ENCODE data around the gene FBXW8. TPM values are rescaled to one million over a fixed set of nuclear protein-coding genes. Genes with fewer than 3 reads are reported as not detected.

Gene FBXW8
- total RNA-seq, 1 experiment from 2014 or later, result 10.3 TPM

DNA sequence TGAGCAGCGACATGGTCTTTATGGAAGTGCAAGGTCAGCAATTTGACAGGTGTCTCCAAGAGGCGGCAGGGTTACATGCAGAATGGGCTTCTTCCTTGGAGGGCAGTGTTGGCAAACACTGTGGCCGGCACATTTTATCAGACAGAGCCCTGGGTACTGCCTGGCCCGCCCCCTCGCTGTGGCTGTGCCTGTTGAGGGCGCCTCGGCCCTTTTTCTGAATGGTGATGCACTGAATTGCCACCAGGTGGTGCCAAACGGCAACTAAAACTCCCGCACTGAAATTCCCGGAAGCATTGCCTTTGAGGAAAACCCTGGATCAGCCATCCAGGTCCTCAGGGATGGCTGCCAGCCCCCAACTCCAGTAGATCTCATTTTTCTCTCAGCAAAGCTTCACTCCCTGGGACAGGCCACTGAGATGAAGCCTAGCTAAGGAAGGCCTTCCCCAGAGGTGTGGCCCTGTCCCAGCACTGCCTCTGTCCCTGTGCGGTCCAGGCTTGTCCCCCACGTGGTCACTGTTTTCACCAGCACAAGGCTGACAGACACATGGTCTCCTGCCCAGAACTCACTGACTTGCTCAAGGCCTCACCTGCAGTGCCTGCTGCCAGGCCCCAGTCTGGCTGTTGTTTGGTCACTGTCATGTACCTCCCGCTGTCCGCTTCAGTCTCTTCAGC, 114.9 kb downstream of the FBXW8 start:
- Histone ChIP-seq H3K4me3 (no peak overlapping the region), H3K9me3 (replicated peaks) (no peaks in the 10 kb centered on the region), H3K27me3 (replicated peaks) (no peaks in the 10 kb centered on the region), H3K27ac (no peak overlapping the region), H3K36me3 (peaks cover 46% of the 10 kb centered on the region), H3K4me1 (replicated peaks) (no peaks in the 10 kb centered on the region)
- peak; percentile 53 to 62 for DNase-seq (ENCODE audit: low read depth in 1 of 2, low spot score in 2 of 2)

DNA sequence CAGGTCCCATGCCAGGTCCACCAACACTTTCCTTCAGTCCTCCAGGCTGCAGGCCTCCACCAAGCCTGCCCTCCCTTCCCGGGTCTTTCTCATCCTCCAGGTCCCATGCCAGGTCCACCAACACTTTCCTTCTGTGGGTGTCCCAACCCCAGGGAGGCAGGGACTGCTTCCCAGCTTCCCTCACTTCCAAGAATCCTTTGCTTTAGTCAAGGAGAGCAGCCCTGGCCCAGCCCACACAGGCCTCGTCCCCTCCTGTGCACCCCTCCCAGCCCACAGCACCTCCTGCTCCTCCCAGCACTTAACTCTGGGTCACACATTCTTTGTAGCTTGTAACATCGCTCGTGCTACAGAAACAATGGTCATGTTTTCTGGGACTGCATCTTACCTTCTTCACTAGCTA, 115.6 kb downstream of the FBXW8 start:
- no peak overlapping the region for H3K27ac ChIP-seq
- H3K9me3 ChIP-seq (replicated peaks), result no peaks in the 10 kb centered on the region
- peaks cover 46% of the 10 kb centered on the region for H3K36me3 ChIP-seq
- no peaks in the 10 kb centered on the region for H3K27me3 ChIP-seq (replicated peaks)
- no peaks in the 10 kb centered on the region for H3K4me1 ChIP-seq (replicated peaks)
- no peak overlapping the region for H3K4me3 ChIP-seq
- DNase-seq (ENCODE audit: low read depth in 1 of 2, low spot score in 2 of 2), result no peak

- DNase-seq (ENCODE audit: low read depth in 1 of 2, low spot score in 2 of 2), result no peak
- Histone ChIP-seq H3K4me1 (replicated peaks) (no peaks in the 10 kb centered on the region), H3K27me3 (replicated peaks) (no peaks in the 10 kb centered on the region), H3K4me3 (no peak overlapping the region), H3K36me3 (peaks cover 46% of the 10 kb centered on the region), H3K27ac (no peak overlapping the region), H3K9me3 (replicated peaks) (no peaks in the 10 kb centered on the region)
Observed at GRCh38 chr12:117026921-117027250, 116.1 kb downstream of the FBXW8 start.

- Histone ChIP-seq H3K27ac (no peak overlapping the region), H3K36me3 (peaks cover 46% of the 10 kb centered on the region), H3K9me3 (replicated peaks) (no peaks in the 10 kb centered on the region), H3K4me1 (replicated peaks) (no peaks in the 10 kb centered on the region), H3K4me3 (no peak overlapping the region), H3K27me3 (replicated peaks) (peaks cover under 1% of the 10 kb centered on the region; the same call in 1 of the 2 replicates)
- no peak for DNase-seq (ENCODE audit: low read depth in 1 of 2, low spot score in 2 of 2)
Observed at GRCh38 chr12:117027251-117028086, 116.7 kb downstream of the FBXW8 start.

DNA sequence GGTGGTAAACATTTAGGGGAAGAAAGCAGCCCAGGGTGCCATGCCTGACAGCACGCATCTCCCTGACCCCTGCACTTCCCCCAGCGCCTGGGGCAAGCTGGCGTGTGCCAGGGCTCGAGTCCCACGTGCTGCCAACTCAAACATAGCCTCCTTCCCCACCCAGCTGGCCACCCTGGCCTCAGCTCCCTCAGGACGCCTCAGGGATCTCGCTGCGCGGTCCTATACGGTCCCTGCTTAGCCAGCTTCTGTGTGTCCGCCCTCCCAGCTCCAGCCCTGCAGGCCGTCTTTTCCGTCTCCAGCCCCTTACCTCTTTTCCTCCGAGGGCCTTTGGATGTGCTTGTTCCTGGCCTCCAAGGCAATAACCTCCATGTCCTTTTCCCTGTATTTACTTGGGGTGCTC, 117.5 kb downstream of the FBXW8 start:
- Histone ChIP-seq H3K36me3 (peaks cover 45% of the 10 kb centered on the region), H3K4me1 (replicated peaks) (no peaks in the 10 kb centered on the region; the same call in 1 of the 2 replicates), H3K27ac (no peak overlapping the region), H3K4me3 (no peak overlapping the region), H3K9me3 (replicated peaks) (no peaks in the 10 kb centered on the region), H3K27me3 (replicated peaks) (peaks cover 8% of the 10 kb centered on the region)
- no peak for DNase-seq (ENCODE audit: low read depth in 1 of 2, low spot score in 2 of 2)

DNA sequence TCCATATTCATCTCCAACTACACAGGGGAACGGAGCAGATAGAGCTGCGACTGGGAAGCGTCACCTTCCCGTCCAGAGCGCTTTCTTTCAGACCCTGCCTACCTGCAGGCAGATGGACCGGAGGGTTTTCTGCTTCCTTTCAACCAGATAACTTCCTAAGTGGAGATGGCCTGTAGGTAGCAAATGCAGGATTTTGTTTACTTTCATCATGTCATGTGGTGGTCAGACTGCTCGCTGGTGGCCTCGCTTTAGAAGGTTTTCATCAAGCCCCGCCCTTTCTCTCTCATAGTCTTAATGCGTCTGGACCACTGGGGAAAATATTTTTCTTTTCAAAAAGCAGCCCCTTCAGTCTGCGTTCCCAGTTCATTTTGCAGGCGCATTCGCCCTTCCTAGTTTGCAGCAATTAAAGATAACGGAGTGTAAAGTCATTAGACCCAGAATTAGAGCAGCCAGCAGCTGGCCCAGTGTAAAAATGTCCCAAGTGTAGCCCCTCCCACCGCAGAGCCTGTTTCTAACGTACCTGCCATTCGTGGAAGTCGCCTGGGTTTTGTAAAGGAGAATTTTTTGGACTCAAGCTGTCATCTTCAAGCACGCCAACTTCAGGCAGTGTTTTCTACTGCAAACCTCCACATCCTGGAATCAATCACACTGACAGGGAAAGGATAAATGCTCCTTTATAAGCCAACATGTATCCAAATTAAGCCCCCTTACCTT, 119.6 kb downstream of the FBXW8 start:
- no peak for DNase-seq (ENCODE audit: low read depth in 1 of 2, low spot score in 2 of 2)
- Histone ChIP-seq H3K27ac (no peak overlapping the region), H3K9me3 (replicated peaks) (no peaks in the 10 kb centered on the region), H3K4me3 (no peak overlapping the region), H3K27me3 (replicated peaks) (peaks cover 18% of the 10 kb centered on the region), H3K4me1 (replicated peaks) (no peaks in the 10 kb centered on the region; the same call in 1 of the 2 replicates), H3K36me3 (peaks cover 28% of the 10 kb centered on the region)

DNA sequence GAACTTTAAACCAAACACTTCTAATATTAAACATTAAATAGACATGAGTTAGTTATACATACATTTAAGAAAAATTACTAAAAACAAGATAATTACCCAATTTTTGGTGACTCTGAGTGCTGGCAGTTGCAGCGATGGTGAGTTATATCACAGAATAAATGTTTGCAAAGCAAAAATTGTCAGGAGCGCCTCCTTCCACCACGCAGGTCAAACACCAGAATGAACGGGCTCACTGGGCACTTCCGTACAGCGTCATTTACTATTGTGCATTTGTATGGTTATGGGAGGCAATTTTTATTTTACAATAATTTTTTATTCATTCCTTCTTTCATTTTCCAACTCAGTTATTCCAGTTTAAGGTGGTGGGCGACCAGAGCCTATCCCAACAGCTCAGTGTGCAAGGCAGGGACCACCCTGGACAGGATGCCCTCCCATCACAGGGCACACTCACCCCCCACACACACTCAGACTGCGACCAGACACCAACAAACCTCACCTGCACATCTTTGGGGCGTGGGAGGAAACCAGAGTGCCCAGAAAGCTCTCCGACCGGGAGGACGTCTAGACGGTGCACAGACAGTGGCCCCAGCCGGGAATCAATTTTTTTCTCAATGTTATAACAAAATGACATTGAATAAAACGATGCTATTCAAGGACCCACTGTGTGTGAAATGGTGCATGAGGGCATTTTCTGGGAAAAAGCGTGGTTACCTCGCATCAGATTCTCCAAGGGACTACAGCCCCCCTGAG, 121.3 kb downstream of the FBXW8 start:
- Histone ChIP-seq H3K27me3 (replicated peaks) (peaks cover 18% of the 10 kb centered on the region), H3K9me3 (replicated peaks) (no peaks in the 10 kb centered on the region), H3K27ac (no peak overlapping the region), H3K4me3 (no peak overlapping the region), H3K4me1 (replicated peaks) (no peaks in the 10 kb centered on the region; the same call in 1 of the 2 replicates), H3K36me3 (peaks cover 17% of the 10 kb centered on the region)
- no peak for DNase-seq (ENCODE audit: low read depth in 1 of 2, low spot score in 2 of 2)

DNA sequence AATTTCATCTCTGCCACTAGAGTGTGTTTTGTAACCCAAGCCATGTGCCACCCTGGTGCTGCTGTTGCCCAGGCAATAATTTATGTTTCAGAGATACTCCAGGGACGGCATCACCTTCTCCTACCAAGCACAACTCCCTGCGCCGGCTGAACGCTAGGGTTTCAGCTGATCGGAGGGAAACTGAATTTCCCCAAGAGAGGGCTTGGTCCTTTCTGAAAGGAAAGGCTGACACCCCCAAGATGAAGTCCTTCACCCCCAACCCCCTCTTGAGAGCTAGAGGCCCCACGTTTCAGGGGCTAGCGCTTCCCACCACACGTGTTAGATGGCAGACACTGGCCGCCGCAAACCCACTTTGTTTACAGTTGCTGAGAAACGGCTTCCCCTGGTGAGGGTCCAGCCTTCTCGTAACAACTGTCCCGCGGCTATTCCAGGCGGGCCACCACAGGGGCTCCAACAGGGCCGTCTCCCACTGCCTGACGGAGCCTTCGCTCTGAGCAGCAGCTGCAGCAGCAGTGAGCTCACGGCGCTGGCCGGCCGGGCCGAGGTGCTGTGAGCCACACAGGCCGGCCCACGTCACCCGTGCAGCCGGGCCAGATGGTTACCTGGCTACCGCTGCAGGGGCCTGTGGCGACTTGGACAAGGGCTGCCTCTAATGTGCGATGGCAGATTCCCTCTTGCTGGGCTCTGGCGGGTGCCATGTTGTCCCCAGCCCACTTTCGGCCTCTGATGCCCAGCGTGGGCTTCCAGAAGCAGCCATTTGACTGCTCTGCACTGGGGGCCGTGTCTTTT, 122.0 kb downstream of the FBXW8 start:
- Histone ChIP-seq H3K27ac (no peak overlapping the region), H3K4me3 (no peak overlapping the region)

GRCh38 chr12:117033382-117034221, 122.9 kb downstream of the FBXW8 start:
- peaks cover 18% of the 10 kb centered on the region for H3K27me3 ChIP-seq (replicated peaks)
- H3K27ac ChIP-seq, result no peak overlapping the region
- H3K4me3 ChIP-seq, result no peak overlapping the region
- H3K4me1 ChIP-seq (replicated peaks), result no peaks in the 10 kb centered on the region; the same call in 1 of the 2 replicates
- H3K9me3 ChIP-seq (replicated peaks), result no peaks in the 10 kb centered on the region
- H3K36me3 ChIP-seq, result peaks cover 5% of the 10 kb centered on the region; the same call in 1 of the 2 replicates
- DNase-seq (ENCODE audit: low read depth in 1 of 2, low spot score in 2 of 2), result no peak

More for the DNA sequence above, 122.0 kb downstream of the FBXW8 start:
- peak in 1 of 2 experiments; percentile 9 for DNase-seq (ENCODE audit: low read depth in 1 of 2, low spot score in 2 of 2)
- Histone ChIP-seq H3K4me1 (replicated peaks) (no peaks in the 10 kb centered on the region; the same call in 1 of the 2 replicates), H3K27me3 (replicated peaks) (peaks cover 18% of the 10 kb centered on the region), H3K36me3 (peaks cover 11% of the 10 kb centered on the region; the same call in 1 of the 2 replicates), H3K9me3 (replicated peaks) (no peaks in the 10 kb centered on the region)

DNA sequence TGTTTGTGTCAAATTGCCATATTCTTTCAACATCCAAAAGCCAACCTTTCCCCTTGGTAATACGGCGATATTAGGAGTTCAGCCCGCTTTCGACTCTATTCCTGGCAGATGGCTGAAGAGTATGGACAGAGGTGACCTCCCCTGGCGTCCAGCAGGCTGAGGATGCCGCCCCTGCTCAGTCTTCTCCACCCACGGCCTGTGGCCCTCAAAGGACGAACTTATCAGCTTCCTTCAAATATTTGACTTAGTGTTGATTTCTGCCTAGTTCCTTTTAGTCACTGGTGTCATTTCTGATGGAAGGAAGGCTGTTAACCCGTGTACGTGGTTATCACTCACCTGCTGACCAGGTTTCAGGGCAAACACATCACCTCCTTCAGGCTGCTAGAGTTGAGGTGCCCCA, 123.5 kb downstream of the FBXW8 start:
- no peaks in the 10 kb centered on the region; the same call in 1 of the 2 replicates for H3K4me1 ChIP-seq (replicated peaks)
- no peaks in the 10 kb centered on the region for H3K36me3 ChIP-seq
- no peak overlapping the region for H3K4me3 ChIP-seq
- DNase-seq (ENCODE audit: low read depth in 1 of 2, low spot score in 2 of 2), result no peak
- H3K27ac ChIP-seq, result no peak overlapping the region
- no peaks in the 10 kb centered on the region for H3K9me3 ChIP-seq (replicated peaks)
- peaks cover 18% of the 10 kb centered on the region for H3K27me3 ChIP-seq (replicated peaks)

DNA sequence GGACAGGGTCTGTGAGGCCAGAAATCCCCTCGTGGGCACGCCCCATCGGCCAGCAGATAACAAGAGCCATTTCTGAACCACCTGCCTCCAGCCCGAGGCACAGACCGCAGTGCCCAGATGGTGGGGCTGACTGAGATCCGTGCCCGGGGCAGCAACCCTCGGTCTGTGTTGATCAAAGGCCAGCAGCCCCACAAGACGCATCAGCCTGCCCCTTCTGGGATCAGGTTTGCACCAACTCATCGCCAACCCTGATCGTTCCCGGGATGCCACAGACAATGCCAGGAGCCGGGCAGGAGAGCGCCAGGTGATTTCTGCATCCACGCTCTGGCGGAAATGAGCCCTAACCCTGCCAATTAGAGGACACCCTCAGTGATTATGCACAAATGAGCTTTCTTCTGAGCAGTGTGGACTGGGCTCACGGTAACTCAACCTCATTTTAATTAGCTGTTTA, 124.0 kb downstream of the FBXW8 start:
- DNase-seq (ENCODE audit: low read depth in 1 of 2, low spot score in 2 of 2), result no peak
- H3K36me3 ChIP-seq, result no peaks in the 10 kb centered on the region

GRCh38 chr12:117035287-117035686, 124.5 kb downstream of the FBXW8 start:
- no peak for DNase-seq (ENCODE audit: low read depth in 1 of 2, low spot score in 2 of 2)
- no peaks in the 10 kb centered on the region for H3K36me3 ChIP-seq
- peaks cover 18% of the 10 kb centered on the region for H3K27me3 ChIP-seq (replicated peaks)
- H3K4me3 ChIP-seq, result no peak overlapping the region
- H3K27ac ChIP-seq, result no peak overlapping the region
- no peaks in the 10 kb centered on the region for H3K9me3 ChIP-seq (replicated peaks)
- no peaks in the 10 kb centered on the region; the same call in 1 of the 2 replicates for H3K4me1 ChIP-seq (replicated peaks)

More for the DNA sequence above, 124.0 kb downstream of the FBXW8 start:
- Histone ChIP-seq H3K4me1 (replicated peaks) (no peaks in the 10 kb centered on the region; the same call in 1 of the 2 replicates), H3K27ac (no peak overlapping the region), H3K4me3 (no peak overlapping the region), H3K9me3 (replicated peaks) (no peaks in the 10 kb centered on the region), H3K27me3 (replicated peaks) (peaks cover 18% of the 10 kb centered on the region)
